LoVo (cell line): ENCODE data around the gene MYO1B.
A peak's percentile ranks its signal among the peaks of the same experiment; 100 is the strongest.

Source experiments
- DNase-seq: peaks from one replicate; pipeline ENCODE4 v3.0.0-alpha.2; 2016; ENCODE audit warnings: low spot score

MYO1B gene

DNA sequence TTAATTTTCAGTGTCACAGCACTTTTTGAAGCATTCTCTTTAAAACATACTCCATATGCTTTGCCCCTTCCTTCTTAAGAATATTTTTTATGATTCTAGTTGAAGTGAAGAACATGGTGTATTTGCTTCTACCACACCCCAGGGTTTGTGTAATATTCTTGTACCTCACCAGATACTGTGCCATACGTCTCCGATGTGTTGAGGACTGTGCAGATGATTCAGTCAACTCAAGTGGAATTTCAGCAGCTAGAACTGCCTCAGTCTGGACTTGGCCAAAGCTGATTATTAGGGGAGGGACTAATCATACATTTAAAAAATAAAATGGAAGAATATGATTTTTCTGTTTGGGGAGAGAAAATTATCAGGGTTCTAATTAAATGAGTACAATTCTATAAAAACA lies 115.7 kb downstream of the MYO1B start:
- no peak for DNase-seq

DNA sequence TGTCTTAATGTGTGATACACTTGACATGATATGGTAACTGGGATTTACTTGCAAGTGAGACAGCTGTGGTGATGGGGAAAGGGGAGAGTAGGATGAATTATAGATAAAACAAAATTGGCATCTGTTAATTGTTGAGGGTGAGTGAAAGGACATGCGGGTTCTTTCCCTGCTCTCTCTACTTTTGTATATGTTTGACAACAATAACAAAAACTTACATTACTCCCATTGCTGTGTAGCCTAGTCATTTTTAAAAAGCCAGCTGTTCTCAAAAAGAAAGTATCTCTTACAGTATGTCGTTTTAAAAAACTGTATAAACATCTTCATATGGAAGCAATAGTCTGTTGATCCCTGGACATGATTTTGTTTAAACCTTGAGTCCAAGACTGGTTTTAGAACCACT lies 117.6 kb downstream of the MYO1B start:
- DNase-seq = no peak

DNA sequence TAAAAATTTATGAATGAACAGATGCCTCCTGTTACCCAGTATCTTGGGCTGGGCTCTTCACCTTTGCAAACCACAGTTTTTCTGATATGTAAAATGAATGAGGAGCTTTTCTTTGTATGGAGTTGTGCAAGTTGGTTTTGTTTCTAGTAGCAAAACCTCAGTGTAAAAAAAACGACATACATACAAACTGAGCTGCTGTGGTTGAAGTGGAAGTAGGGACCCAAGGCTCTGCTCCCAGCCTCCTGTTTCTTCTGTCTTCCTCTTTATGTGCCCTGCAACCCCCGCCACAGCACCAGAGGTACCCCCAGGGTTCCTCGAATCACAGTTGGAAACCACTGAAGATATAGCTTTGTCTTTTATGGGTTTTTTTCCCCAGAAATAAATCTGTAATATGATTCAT lies 118.1 kb downstream of the MYO1B start:
- DNase-seq = no peak

DNA sequence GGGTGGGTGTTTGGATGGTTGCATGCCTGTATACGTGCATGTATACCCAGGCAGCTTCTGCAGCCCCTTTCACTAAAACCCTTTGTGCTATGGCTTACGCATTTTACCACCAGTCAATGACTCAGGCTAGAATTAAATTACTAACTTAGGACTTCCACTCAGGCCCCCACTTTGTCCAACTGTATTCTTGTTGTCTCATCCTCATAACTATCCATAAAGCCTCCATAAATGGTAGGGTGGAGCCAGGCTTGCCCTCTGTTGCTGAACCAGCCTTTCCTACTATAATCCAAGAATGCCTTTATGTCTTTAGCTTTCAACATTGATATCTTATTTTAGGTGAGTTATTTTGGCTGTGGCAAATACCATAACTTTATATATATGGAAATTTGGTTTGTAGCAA lies 119.9 kb downstream of the MYO1B start:
- DNase-seq = no peak

DNA sequence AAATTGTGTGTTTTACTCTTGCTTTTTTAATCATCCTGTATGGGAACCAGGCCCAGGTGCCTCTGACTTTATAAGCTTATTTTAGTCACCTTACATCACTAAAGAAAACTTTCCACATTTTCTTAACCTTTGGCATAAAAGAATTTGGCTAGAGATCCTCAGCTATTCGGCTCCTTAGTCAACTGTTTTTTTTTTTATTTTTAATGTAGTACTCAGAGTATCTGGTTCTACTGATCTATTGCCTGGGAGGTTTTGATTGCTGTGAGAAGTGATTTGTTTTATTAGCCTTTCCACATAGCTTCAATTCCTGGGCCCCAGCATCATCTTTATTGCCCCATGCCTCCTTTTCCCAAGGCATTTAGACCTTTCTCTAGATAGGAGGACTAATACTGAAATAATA lies 121.0 kb downstream of the MYO1B start:
- no peak for DNase-seq

DNA sequence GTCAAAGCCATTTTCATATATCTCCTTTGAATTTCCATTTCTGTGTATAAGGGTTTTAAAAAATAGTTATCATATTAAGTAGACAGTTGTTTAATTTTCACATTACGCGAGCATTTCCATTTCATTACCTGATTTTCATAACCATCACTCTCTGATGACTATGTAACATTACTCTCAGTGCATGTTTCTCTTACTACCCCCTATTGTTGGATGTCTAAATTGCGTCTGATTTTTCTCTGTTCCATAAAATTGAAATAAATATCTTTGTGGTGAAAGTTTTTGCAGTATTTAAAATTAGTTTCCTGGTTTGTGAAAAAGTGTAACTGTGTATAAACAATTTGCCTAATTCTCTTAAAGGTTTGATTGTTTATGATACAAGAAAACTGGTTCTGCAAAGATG lies 123.8 kb downstream of the MYO1B start:
- no peak for DNase-seq

DNA sequence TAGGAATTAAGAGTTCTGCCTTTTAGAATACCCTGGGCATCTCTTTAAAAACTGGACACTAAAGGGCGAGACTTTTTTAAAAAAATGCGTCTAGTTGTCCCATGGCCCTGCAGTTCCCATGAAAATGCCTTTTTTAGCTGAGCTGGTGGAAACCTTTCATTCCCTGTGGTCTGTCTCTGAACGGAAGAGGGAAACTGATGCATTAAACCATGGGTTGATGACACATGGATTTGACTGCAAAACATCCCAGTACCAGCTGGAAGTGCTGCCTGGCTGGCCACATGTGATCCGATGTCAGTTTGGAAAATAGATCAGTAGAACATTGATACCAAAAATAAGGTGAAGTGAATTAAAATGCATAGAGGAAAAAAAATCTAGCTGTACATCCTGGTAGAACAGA lies 129.2 kb downstream of the MYO1B start:
- no peak for DNase-seq

DNA sequence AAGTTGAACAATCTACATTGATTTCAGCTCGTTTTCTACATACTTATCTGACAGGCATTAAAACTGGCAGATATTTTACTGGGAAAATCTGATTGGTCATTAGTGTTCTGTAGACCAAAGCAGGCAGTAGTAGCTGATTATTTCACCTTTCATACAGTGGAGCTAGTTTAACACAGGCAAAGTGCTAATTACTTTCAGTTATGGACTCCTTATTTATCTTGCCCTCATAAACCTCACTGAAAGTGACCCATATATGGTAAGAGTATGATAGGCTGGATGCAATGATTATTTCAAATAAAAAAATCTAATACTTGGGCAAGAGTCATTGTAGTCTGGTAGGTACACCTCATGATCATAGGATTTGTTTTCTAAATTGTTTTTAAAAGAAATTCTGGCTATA lies 129.7 kb downstream of the MYO1B start:
- DNase-seq = no peak

DNA sequence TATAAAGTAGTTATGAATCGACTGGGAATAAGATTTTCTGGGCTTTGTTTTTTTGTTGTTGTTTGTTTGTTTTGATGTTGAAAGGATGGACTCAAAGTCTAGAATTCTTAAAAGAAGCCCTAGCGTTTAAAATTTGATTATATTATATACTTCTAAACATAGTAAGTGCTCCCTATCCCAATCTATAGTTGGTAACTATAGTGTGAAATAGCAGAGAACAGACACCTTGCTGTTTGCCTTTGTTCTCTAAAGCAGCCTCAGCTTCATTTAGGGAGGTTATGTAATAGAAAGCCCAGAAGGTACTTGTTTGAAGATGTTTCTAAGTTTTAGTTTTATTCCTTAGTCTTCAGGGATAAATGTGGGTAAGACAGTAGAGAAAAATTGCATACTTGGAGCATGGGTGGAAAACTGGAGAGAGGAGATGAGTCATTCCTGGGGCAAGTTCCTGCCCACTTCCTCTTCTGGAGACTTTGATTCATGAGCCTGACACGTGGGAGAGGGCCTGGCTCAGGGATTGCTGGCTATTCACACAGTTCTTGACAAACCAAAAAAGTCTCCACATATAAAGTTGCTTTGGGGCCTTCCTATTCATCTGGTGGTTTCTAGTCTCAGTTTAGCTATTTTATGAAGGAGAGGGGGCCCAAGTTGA lies 131.9 kb downstream of the MYO1B start:
- peak; percentile 85 for DNase-seq

DNA sequence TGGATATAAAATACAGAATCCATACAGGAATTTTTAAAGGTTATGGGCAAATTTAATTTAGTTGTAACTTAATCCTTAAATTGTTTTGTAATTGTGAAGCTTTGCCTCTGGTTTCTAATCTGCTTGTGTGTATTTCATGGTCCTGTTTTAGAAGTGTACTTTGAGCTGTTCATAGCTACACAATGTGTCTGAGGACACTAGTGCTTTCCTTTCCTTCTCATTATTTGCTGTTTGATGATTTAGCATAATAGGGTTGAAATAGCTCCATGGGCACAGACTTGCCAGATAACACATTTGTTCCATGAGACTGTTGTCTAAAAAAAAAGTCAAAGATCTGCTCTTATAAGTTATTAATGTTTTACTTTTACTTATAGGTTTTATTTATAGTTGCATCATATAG lies 134.2 kb downstream of the MYO1B start:
- no peak for DNase-seq

DNA sequence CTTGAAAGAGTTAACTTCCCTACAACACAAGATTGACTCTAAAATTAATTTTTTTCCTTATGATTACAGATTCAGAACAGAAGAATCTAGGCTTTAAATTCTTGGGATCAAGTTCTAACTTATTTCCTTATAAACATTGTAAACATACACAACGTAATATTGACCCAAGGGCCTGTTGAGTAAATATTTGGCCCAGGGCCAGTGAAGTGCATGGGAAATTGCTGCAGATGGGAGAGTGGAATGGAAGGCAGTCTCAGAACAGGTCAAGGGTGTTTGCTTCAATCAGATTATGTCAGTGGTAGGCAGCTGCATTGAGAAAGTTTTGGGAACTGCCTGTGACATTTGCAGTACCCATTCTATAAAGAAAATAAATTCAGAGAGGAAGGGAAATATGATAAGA lies 137.6 kb downstream of the MYO1B start:
- DNase-seq = peak; percentile 55

DNA sequence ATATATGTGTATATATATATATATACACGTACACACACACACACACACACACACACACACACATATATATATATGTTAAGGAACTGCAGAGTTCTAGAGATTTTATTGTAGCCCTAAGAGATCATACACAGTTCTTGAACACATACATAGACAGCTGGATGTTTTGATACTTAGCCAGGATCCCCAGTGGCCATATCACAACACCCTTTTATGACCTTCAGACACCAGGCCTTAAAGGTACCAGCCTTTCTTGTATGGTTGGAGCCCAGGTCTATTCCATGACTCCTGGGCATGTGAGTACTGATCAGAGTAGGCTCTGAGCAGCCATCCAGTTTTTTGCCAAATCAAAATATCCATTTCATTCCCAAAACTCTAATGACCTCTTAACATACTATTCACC lies 138.3 kb downstream of the MYO1B start:
- no peak for DNase-seq

DNA sequence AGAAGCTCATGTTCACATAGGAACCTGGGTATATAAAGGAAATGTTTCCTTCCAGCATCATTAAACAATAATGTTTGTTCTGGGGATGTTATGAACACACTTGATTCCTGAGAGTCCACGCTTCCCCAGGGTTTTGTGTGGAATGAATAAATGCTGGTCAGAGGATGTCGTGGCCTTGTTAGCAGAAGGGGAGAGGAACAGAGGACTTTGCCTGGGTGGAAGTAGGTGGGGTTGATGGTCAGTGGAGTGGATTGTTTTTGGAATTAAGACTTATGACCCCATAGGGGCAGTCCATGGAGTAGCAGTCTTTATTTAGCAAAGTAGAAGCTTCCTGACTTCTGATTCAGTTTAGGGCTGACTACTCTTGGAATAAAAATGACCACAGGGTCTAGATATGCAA lies 139.6 kb downstream of the MYO1B start:
- no peak for DNase-seq

DNA sequence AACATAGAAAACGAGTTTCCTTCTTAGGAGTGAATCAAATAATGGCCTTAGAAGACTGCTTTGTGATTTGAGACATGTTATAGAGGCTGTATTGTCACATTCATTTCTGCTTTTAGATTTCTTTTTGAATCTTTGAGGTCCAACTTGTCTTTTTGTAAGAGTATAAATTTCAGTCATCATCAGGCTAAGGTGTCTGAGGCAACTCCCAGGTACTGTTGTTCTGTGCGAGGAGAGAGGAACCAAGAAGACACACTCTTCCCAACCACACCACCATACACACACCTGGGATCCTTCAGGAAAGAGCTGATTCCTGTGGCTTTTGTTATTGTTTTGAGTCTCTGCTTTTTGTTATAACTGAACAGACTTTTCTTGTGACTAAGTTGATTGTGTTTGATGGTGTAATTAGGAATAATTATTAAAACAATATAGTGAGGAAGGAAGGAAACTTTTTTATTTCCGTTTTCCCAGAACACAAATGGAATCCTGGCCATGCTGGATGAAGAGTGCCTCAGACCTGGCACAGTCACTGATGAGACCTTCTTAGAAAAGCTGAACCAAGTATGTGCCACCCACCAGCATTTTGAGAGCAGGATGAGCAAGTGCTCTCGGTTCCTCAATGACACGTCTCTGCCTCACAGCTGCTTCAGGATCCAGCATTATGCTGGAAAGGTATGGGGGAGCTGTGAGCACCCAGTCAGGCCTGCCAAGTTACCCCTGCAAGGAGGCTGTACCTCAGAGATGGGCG lies 140.4 kb downstream of the MYO1B start:
- no peak for DNase-seq

DNA sequence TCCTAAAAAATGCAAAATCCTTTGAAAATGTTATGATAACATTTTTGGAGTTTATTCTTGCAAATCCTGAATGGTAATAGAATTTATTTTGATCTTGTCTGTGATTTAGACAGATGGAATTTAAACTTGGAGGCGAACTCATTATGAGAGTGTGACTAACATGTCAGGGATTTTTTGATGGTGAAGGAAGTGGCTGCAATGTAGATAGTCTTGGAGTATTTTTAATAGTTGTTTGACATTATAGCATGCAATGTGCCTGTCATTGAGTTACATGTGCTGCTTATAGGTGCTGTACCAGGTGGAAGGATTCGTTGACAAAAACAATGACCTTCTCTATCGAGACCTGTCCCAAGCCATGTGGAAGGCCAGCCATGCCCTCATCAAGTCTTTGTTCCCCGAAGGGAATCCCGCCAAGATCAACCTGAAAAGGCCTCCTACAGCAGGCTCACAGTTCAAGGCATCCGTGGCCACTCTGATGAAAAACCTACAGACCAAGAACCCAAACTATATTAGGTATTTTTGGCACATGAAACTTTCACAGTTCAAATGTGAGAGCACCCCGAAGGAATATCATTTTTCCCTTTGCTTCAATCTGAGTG lies 141.8 kb downstream of the MYO1B start:
- DNase-seq = no peak

DNA sequence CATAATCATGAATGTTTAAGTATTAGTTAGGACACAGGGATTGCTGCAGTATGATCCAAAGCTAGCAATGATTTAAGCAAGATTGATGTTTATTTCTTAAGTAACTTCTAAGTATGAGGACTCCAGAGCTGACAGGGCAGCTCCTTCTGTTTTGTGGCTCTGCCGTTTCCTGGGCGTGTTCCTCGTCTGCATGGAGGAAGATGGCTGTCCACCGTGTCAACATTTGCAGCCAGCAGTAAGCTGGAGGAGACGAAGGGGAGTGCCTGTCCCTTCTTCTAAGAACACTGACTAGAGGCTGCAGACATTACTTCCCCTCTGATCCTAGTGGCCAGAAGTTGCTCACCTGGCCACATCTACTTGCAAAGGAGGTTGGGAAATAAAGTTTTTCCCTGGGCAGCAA lies 144.1 kb downstream of the MYO1B start:
- DNase-seq = no peak

DNA sequence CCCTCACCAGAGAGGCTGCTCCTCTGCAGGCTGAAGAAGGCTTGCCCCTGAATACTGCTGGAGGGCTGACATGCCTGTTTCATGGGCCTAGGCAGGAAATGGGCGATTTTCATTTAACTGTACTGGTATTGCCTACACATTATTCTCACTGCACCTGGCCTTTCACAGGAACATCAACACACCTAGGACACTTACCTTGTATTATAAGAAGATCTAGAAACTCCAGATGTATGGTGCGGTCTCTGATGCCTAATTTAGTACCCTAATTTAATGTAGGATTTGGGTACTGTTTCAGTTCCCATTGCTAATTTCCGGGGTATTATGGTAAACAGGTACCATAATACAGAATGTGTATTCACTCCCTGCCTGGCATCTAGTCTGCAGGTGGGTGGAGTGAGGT lies 146.0 kb downstream of the MYO1B start:
- DNase-seq = no peak

DNA sequence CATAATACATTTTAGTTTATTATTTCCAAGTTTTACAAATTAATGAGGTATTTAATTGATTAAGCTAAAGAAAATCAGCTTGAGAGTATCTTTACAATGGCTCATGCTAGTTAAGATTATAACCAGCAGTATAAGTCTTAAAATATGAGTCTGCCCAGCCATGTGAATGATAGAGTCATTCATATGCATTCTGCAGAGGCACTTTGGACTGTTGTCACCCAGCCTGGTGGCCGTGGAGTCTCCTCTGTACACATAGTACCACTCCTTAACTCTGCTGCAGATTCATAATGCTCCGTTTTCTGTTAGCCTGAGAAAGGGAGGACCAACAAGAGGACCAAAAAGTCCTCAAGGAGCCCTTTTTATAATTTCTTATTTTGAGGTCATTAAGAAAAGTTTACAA lies 148.8 kb downstream of the MYO1B start:
- no peak for DNase-seq

DNA sequence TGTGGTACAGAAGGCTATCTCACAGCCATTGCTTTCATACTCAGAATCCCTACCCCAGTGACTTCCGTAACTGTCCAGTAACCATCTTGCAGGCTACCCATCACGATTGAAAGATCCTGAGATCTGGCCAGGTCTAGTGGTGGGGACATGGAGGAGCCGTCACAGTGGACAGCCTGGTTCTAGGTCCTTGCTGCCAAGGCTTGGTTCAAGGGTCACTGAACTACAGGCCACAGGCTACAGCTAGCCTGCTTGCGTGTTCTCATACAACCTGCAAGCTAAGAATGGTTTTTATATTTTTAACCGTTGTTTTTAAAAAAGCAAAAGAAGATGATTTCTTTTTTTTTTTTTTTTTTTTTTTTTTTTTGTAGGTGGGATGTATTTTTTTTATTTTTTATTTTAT lies 151.6 kb downstream of the MYO1B start:
- no peak for DNase-seq

DNA sequence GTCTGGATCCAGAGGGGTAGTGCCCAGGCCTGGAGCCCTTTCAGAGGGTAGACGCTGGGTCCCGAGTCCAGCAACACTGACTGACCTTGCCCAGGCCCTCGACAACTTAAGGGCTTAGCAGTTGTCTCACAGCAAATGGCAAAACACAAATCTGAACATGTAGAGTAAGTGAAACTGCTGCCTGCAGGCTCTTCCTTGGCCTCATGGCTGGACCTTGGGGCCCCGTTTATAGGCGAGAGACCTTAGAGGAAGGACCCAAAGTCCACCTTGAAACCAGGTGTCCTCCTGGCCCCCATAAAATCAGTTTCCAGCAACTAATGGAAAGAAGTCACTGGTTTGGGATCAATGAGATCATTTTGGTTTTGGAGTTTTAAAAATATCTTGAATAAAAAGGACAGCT lies 154.4 kb downstream of the MYO1B start:
- DNase-seq = no peak

DNA sequence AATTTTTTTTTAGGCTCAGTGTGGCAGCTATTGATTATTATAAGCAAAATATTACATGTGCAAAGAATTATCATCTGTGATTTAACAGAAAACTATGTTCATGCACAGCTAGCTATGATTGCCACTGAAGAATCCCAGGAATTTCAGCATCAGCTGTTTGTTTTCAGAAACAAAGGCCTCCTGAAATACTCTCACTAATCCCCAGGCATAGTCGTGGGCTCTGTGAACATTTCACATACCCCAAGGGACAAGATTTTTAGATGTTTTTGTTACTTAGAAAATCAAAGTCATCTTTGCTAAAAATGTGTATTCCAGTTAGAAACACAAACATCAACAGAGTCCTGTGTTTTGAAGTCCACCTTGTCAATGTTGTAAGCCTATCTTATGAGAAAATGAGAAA lies 156.1 kb downstream of the MYO1B start:
- no peak for DNase-seq

DNA sequence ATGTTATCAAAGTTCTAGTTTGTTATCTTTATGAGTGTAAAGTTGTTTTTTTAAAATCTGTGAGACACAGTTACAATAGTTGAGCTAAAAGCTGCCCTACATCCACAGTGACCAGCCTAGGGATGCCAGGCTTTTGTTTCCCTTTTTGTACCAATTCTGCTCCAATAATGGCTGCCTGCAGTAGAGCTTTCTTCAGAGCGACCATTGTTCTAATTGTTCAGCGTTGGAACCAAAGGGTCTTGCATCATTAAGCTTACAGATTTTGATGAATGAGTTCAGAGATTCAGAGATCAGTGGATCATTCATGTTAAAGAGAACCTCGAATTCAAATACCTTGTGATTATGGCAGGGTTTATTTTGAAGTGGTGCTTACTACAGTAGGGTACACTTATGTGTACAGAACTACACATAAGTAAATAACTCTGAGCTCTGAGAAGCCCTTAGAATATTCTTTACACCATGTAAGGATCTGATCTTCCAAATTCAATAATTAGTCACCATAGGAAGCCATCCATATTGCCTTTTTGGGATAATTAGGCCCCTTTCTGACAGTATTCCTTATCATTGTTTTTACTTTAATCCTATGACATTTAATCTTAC lies 157.9 kb downstream of the MYO1B start:
- no peak for DNase-seq

DNA sequence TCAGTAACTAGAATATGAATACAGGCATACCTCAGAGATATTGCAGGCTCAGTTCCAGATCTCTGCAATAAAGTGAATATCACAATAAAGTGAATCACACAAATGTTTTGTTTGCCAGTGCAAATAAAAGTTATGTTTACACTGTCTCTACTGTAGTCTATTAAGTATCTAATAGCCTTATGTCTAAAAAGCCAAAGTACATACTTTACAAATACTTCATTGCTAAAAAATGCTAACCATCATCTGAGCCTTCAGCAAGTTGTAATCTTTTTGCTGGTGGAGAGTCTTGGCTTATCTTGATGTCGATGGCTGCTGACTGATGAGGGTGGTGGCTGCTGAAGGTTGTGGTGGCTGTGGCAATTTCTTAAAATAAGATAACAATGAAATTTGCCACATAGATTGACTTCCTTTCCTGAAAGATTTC lies 159.4 kb downstream of the MYO1B start:
- DNase-seq = no peak
